H1 (cell line): ENCODE data around the gene ATXN7. TPM values are rescaled to one million over a fixed set of nuclear protein-coding genes. Genes with fewer than 3 reads are reported as not detected.

ENCODE experiments used
- ATF2 ChIP-seq: IDR thresholded peaks from 2 replicates; pipeline ENCODE4 v1.6.1; 2012; ENCODE audit warnings: low read length, inconsistent platforms
- CHD1 ChIP-seq: IDR thresholded peaks from 2 replicates; pipeline ENCODE4 v1.6.1; 2012; ENCODE audit warnings: low read depth, low read length, improper control_type of control experiment
- E2F6 ChIP-seq: IDR thresholded peaks from 2 replicates; pipeline ENCODE4 v1.6.1; 2012; ENCODE audit warnings: inconsistent platforms
- POLR2A ChIP-seq, 2 experiments: IDR thresholded peaks; 1 replicate in 1 of 2; 2 replicates in 1 of 2; pipeline ENCODE4 v1.6.1; 2011; ENCODE audit warnings: low read depth in 2 of 2, low read length in 2 of 2, mild to moderate bottlenecking in 2 of 2; ENCODE audit errors: control extremely low read depth in 1 of 2
- polyA plus RNA-seq, 7 experiments: library from polyadenylated mRNA; depleted of rRNA in 3 of 7; stranded (reverse) in 5 of 7; unstranded in 2 of 7; fragments of >200 nt in 5 of 7; fragments of 200-250 nt in 2 of 7; gene quantifications; 1 replicate in 5 of 7; 2 replicates in 1 of 7; 4 replicates in 1 of 7; pipeline versions ENCODE4 v1.2.1 to v1.2.3, GENCODE V29; 2011 to 2013; ENCODE audit warnings: missing spikeins in 2 of 7, mixed read lengths in 2 of 7
- total RNA-seq: library from RNA; stranded (reverse); fragmentation: NEBNext Ultra II Directional; extraction: Animal tissue kit (Norgen Biotek cat#: 25700); gene quantifications from 2 replicates; pipeline ENCODE4 v1.2.1, GENCODE V29; 2021

The ATXN7 gene
- total and polyA plus RNA-seq, 2 of the 8 experiments (the other 6 are each of a cell fraction or from before 2014, with no cell fraction given) = 15.5 to 16.8 TPM

- no peak for TF ChIP-seq POLR2A (IDR thresholded peaks at IDR 0.05; ENCODE audit: control extremely low read depth in 1 of 2, low read depth in 2 of 2, low read length in 2 of 2)
- TF ChIP-seq CHD1 = no peak
- TF ChIP-seq E2F6 = no peak
- no peak for TF ChIP-seq ATF2
- TF ChIP-seq, all 59 proteins: peak for 0
Measured at GRCh38 chr3:63951492-63952247, 88.0 kb downstream of the ATXN7 start (continued).
